ENCODE measurements around the gene PDCD11. TPM values are rescaled to one million over a fixed set of nuclear protein-coding genes. Genes with fewer than 3 reads are reported as not detected.

The PDCD11 gene
- total RNA-seq, 3 donors from 2014 or later (not counting 1 experiment from before 2014, with no cell fraction given), result 25.5 to 30.9 (median 29.5) TPM

DNA sequence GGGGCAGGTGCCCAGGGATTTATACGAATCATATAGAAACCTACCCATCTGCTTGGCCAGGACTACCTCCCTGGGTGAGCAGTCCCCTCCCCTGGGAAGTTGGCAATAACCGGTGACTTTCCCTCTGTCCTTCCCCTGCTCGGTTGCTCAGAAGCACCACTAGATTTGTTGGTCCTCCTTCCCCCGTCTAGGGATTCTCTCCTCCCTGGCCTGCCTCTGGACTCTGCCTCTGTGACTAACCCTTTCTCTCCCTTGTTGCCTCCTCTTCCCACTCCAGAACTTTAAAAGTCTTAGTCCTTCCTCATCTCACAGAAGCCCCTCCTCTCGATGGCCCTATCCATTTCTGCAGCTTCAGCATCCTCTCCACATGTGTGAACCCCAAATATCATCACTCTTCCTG is 72.8 kb downstream of the PDCD11 start:
- Mint-ChIP-seq H3K27me3 (ENCODE audit: low read depth in 2 of 2) (no peaks in the 10 kb centered on the region), H3K4me3 (no peak overlapping the region), H3K27ac (peak overlapping the region; percentile 90 to 93), H3K9me3 (no peaks in the 10 kb centered on the region), H3K36me3 (no peaks in the 10 kb centered on the region), H3K4me1 (peaks cover 45 to 51% of the 10 kb centered on the region in 2 donors)
- ATAC-seq, result no peak
- Histone ChIP-seq H3K27ac (ENCODE audit: low read length) (no peak overlapping the region), H3K36me3 (ENCODE audit: control insufficient read depth, insufficient read depth, low read length) (no peaks in the 10 kb centered on the region), H3K27me3 (ENCODE audit: control insufficient read depth, insufficient read depth, low read length) (no peaks in the 10 kb centered on the region), H3K4me1 (ENCODE audit: control insufficient read depth, insufficient read depth, low read length) (peaks cover 57% of the 10 kb centered on the region), H3K4me3 (ENCODE audit: low read length) (no peak overlapping the region), H3K9me3 (ENCODE audit: control insufficient read depth, insufficient read depth, low read length) (no peaks in the 10 kb centered on the region)
- intact Hi-C loops (cut with micrococcal nuclease), result no loop called here
- WGBS (ENCODE audit: insufficient coverage), result 82% methylated on average over 5 of the region's 5 CpGs
- TF ChIP-seq CTCF (IDR thresholded peaks at IDR 0.05), result no peak
- no peak for DNase-seq

DNA sequence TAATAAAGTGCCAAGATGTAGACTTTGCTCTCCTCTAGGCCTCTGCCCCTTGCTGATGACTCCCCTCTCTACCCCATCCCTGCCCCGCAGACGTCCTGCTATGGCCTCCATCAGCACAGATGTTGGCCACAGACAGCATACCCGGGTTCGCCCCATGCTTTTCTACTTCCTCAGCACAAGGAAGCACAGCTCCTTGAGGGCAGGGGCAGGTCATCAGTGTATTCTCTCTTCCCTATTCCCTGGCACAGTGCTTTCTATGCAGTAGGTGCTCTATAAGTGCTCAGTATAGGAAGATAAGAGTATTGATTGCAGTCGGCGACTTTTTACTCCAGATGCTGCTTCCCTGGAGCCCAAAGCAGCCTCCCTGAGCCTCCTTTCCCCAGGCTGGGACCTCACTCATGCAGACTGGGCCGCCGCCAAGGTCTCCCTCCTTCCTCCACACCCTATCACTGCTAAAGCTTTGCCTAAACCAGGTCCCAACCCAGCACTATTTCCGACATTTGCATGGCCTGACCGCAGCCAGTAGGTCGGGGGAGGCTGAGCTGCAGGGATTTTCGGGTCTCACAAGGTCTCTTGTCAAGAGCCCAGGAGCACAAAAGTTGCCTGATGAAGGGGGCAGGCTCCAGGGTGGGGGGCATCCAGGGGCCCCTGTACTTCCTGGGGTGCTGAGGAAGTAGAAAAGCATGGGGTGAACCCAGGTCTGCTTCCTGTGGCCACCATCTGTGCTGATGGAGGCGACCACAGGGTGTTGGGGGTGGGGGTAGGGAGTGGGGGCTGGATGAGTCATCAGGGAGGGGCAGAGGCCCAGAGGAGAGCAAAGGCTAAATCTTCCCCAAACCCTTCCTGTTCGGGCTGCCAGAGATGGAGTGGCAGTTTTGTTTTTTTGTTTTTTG is 74.6 kb downstream of the PDCD11 start:
- Mint-ChIP-seq H3K9me3 (no peaks in the 10 kb centered on the region), H3K27me3 (ENCODE audit: low read depth in 2 of 2) (no peaks in the 10 kb centered on the region), H3K4me3 (peak overlapping the region; percentile 79), H3K27ac (peak overlapping the region; percentile 90 to 93), H3K36me3 (no peaks in the 10 kb centered on the region), H3K4me1 (peaks cover 45 to 51% of the 10 kb centered on the region in 2 donors)
- intact Hi-C loops (cut with micrococcal nuclease), result no loop called here
- Histone ChIP-seq H3K4me3 (ENCODE audit: low read length) (peak overlapping the region; percentile 19), H3K27ac (ENCODE audit: low read length) (peak overlapping the region; percentile 77), H3K36me3 (ENCODE audit: control insufficient read depth, insufficient read depth, low read length) (no peaks in the 10 kb centered on the region), H3K9me3 (ENCODE audit: control insufficient read depth, insufficient read depth, low read length) (no peaks in the 10 kb centered on the region), H3K4me1 (ENCODE audit: control insufficient read depth, insufficient read depth, low read length) (peaks cover 52% of the 10 kb centered on the region), H3K27me3 (ENCODE audit: control insufficient read depth, insufficient read depth, low read length) (no peaks in the 10 kb centered on the region)
- TF ChIP-seq CTCF (IDR thresholded peaks at IDR 0.05), result no peak
- peak; percentile 87 to 91 (median 90) for ATAC-seq
- peak; percentile 62 to 83 for DNase-seq
- WGBS (ENCODE audit: insufficient coverage), result 7% methylated on average over 14 of the region's 14 CpGs

GRCh38 chr10:103472005-103472404 is 75.6 kb downstream of the PDCD11 start:
- no peaks in the 10 kb centered on the region for H3K27me3 ChIP-seq (ENCODE audit: control insufficient read depth, insufficient read depth, low read length)
- no peaks in the 10 kb centered on the region for H3K9me3 ChIP-seq (ENCODE audit: control insufficient read depth, insufficient read depth, low read length)
- H3K9me3 Mint-ChIP-seq, result no peaks in the 10 kb centered on the region
- H3K27ac Mint-ChIP-seq, result peak overlapping the region; percentile 90 to 93
- intact Hi-C loops (cut with micrococcal nuclease), result no loop called here
- H3K4me3 Mint-ChIP-seq, result peak overlapping the region; percentile 79
- H3K36me3 Mint-ChIP-seq, result no peaks in the 10 kb centered on the region
- no peaks in the 10 kb centered on the region for H3K36me3 ChIP-seq (ENCODE audit: control insufficient read depth, insufficient read depth, low read length)
- DNase-seq (no peak), ATAC-seq (no peak)
- 34% methylated on average over 2 of the region's 2 CpGs for WGBS (ENCODE audit: insufficient coverage)
- TF ChIP-seq CTCF (IDR thresholded peaks at IDR 0.05), result no peak
- H3K27ac ChIP-seq (ENCODE audit: low read length), result peak overlapping the region; percentile 77
- H3K4me1 Mint-ChIP-seq, result peaks cover 40 to 46% of the 10 kb centered on the region in 2 donors
- peaks cover 54% of the 10 kb centered on the region for H3K4me1 ChIP-seq (ENCODE audit: control insufficient read depth, insufficient read depth, low read length)
- H3K27me3 Mint-ChIP-seq (ENCODE audit: low read depth in 2 of 2), result no peaks in the 10 kb centered on the region
- H3K4me3 ChIP-seq (ENCODE audit: low read length), result no peak overlapping the region
